Fibroblast of the aortic adventitia (primary cell): ENCODE measurements around the gene AKR1C2. TPM values are rescaled to one million over a fixed set of nuclear protein-coding genes. Genes with fewer than 3 reads are reported as not detected.
"Not testable (repeated sequence)": the region's sequence is repeated elsewhere in the genome, so short reads cannot be mapped to it uniquely, and the experiment has no call there.

ENCODE experiments used
- DNase-seq: peaks from one replicate; pipeline ENCODE4 v3.0.0-alpha.2; 2010; ENCODE audit warnings: low read depth
- H3K4me3 ChIP-seq: 2 replicates; pipeline ENCODE4 v1.5.1; 2011; ENCODE audit warnings: low read depth, mild to moderate bottlenecking, control low read depth, low read length, moderate library complexity
- total RNA-seq: library from RNA; depleted of rRNA; stranded (reverse); fragments of >200 nt; gene quantifications from 2 replicates; pipeline ENCODE4 v1.2.3, GENCODE V29; 2012; ENCODE audit warnings: low replicate concordance
- TF ChIP-seq, protein P1 (sequence below): IDR thresholded peaks from 2 replicates; pipeline ENCODE4 v1.5.1; 2011; ENCODE audit warnings: mild to moderate bottlenecking, low read length, control low read depth, inconsistent platforms; ENCODE audit not compliant: insufficient read depth

Gene AKR1C2
- total RNA-seq, 1 donor: 376 TPM

DNA sequence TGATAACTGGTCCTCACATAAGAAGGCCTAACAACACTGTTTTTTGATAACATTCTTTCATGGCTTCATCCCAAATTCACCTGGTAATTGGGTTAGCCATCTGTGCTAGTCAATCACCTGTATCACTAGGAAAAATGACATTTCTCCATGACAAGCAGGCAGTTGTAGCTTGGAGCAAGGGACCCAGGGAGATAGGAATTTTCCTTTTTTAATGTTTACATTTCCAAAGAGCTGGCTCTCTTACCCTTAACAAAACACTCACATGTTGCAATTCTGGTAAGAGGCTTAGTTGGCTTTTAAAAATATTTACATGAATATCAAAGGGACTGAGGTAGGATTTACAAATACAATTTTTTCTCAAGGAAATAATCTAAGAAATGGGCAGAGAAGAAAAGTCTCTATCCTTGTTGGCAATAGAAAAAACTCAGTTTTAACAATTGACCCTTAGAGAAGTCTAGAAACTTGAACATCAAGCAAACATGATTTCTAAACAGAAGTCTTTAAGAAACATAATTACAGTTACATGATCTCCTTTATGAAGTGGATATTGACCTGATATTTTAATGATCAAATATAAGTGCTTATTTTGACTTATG lies 56.5 kb downstream of the AKR1C2 start:
- H3K4me3 ChIP-seq: no peak overlapping the region
- TF ChIP-seq, protein P1, sequence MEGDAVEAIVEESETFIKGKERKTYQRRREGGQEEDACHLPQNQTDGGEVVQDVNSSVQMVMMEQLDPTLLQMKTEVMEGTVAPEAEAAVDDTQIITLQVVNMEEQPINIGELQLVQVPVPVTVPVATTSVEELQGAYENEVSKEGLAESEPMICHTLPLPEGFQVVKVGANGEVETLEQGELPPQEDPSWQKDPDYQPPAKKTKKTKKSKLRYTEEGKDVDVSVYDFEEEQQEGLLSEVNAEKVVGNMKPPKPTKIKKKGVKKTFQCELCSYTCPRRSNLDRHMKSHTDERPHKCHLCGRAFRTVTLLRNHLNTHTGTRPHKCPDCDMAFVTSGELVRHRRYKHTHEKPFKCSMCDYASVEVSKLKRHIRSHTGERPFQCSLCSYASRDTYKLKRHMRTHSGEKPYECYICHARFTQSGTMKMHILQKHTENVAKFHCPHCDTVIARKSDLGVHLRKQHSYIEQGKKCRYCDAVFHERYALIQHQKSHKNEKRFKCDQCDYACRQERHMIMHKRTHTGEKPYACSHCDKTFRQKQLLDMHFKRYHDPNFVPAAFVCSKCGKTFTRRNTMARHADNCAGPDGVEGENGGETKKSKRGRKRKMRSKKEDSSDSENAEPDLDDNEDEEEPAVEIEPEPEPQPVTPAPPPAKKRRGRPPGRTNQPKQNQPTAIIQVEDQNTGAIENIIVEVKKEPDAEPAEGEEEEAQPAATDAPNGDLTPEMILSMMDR: no peak
- peak; percentile 71 for DNase-seq

DNA sequence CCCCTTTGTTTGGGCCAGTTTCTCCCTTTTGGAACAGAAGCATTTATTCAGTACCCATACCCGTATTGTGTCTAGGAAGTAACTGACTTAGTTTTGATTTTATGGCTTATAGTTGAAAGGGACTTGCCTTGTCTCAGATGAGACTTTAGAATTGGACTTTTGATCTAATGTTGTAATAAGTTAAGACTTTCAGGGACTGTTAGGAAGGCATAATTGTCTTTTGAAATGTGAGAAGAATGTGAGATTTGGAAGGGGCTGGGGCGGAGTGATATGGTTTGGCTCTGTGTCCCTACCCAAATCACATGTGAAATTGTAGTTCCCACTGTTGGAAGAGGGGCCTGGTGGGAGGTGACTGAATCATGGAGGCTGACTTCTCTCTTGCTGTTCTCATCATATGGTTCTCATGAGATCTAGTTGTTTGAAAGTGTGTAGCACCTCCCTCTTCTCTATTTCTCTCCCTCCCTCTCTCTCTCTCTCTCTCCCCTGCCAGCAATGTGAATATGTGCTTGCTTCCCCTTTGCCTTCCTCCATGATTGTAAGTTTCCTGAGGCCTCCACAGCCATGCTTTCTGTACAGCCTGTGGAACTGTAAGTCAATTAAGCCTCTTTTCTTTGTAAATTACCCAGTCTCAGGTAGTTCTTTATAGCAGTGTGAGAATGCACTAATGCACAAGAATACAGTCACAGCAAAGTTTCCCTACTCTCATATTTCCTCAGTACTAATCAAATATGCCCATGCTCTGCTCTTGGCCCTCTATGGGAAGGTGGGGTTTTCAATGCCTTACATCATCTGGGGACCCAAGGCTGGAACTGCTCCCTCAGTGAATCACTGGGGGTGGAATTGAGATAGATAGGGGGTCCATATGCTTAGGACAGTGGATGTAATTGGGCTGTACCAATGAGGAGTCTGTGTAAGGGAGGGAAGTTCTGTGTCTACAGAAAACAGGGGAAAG lies 57.6 kb downstream of the AKR1C2 start:
- TF ChIP-seq, protein P1: no peak
- DNase-seq: peak; percentile 52
- no peak overlapping the region for H3K4me3 ChIP-seq

DNA sequence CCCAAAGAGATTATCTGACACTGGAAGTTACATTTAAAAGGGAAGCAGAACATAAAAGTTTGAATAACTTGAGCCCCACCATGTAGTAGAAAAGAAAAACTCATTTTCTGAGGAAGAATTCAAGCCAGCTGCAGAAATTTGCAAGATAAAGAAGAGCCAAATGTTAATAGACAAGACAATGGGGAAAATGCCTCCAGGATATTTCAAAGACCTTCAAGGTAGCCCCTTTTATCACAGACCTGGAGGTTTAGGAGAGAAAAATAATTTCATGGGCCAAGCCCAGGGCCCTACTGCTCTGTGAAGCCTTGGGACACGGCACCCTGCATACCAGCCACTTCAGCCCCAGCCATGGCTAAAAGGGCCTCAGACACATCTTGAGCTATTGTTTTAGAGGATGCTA lies 58.8 kb downstream of the AKR1C2 start:
- DNase-seq: no peak
- TF ChIP-seq, protein P1: no peak

DNA sequence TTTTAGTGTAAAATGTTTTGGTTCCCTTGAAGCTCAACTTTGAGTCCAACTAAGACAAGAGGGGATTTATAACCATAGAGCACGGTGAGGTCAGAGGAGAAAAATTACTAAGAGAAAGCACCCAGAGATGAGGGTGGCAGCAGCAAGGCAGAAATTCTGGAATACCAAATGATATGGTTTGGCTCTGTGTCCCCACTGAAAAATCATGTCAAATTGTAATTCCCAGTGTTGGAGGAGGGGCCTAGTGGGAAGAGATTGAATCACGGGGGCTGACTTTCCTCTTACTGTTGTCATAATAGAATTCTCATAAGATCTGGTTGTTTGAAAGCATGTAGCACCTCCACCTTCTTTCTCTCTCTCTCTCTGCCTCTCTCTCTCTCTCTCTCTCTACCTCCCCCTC lies 59.8 kb downstream of the AKR1C2 start:
- no peak overlapping the region for H3K4me3 ChIP-seq
- DNase-seq: peak; percentile 62
- TF ChIP-seq, protein P1: no peak

More for the DNA sequence above, 58.8 kb downstream of the AKR1C2 start:
- H3K4me3 ChIP-seq: no peak overlapping the region

DNA sequence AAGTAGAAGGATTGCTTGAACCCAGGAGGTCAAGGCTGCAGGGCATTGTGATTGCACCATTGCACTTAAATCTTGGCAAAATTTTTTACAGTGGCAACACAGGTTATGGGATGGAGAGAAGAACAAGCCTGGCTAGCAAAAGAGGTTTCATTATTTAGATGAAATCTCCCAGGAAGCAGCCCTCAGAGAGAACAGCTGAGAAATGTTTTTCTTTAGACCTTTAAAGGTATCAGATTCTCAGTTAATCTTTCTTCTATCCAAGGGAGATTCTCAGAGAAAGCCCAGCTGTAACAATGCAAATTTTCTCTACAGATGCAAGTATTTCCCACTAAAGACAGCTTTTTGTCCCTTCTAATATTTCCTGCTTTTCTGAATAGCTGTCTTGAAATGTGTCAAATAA lies 60.2 kb downstream of the AKR1C2 start:
- not testable (repeated sequence) for DNase-seq, H3K4me3 ChIP-seq

DNA sequence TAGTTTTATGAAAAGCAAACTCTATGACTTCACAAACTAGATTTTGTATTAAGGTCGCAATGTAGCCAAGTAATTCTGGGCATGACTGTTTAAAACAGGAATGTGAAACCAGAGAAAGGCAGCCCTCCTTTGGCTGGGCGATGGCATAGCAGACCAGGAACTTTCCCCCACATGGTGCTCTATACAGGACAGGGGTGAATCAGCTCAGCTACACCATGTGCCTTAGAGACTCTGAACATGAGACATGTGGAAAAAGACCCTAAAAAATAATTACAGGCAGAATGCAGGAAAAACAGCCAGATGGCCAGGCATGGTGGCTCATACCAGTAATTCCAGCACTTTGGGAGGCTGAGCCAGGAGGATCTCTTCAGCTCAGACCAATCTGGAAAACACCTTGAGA lies 60.7 kb downstream of the AKR1C2 start:
- DNase-seq: peak; percentile 86
- H3K4me3 ChIP-seq: not testable (repeated sequence)

DNA sequence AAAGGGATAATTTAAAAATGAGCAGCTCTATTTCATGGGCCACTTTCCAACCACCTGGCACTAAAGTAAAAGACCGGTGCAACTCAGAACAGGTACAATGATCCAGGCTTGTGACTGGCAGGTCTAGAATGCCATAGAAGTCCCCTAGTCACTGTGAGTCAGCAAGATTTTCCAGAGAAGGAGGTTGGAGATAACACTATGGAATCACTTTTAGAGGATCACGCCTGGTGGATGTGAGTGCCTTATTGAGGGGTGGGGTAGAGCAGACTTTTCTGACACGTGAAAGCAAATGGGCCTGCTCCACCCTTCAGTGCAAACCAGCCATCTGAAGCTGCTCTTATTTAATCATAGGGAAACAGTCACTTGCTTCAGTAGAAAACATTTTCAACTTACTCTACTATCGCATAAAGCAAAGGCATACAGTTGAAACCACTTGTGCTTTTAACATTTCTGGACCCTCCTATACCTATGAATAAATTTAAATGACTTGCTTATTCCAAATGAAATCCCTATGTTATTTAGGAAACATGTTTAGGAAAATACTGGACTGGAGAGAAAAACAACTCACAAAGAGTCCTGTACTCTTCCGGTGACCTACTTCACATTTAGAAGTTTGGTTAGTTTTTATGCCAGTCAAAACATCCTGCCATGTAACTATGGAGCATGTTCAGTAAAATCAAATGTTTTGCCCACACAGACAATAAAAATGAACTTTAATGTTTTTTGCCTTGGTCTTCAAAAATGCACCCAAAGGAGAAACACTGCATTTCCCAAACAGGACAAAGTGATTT lies 61.9 kb downstream of the AKR1C2 start:
- H3K4me3 ChIP-seq: no peak overlapping the region
- DNase-seq: peak; percentile 70
- TF ChIP-seq, protein P1: no peak

DNA sequence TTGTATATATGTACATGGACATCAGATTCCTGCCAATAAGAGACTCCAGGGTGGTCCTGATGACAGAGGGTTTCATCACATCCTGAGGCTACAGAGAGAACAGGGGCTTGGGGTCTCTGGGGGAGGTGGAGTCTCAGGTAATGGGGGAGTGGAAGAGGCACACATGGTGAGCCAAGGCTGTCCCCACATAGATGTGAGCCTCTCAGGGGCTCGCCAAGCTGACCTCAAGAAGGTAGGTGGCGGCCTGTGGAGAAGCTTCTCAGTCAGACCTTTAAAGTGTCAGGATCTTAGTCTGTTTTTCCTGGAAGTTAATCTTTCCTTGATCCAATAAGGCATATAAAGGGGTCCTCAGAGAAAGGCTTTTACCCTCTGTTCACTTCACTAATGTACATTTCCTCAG lies 62.7 kb downstream of the AKR1C2 start:
- not testable (repeated sequence) for H3K4me3 ChIP-seq, DNase-seq

DNA sequence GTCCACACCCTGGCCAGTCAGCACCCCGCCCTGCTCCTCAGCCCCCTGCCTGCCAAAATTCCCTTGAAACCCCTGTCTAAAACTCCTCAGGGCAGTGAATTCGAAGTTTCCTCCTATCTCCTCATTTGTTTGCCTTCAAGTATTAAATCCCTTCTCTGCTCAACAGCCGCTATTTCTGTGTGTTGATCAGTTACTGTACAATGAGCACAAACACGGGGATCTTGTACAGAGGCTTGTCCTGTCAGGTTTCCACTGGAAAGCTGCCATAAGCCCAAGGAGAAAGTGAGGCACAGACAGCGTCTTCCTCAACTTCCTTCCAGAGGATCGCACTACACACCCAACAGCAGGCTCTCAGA lies 63.6 kb downstream of the AKR1C2 start:
- DNase-seq: not testable (repeated sequence)

More for the DNA sequence above, 63.6 kb downstream of the AKR1C2 start:
- H3K4me3 ChIP-seq: not testable (repeated sequence)
